ENCODE results near the gene PSMB11. TPM values are rescaled to one million over a fixed set of nuclear protein-coding genes. Genes with fewer than 3 reads are reported as not detected.

The PSMB11 gene
- total RNA-seq, 4 donors from 2014 or later, result not detected

GRCh38 chr14:23066855-23067744 lies 25.1 kb downstream of the PSMB11 start:
- no peak for TF ChIP-seq CTCF (IDR thresholded peaks at IDR 0.05; ENCODE audit: low read depth)

GRCh38 chr14:23067847-23068788 lies 26.1 kb downstream of the PSMB11 start:
- TF ChIP-seq CTCF (IDR thresholded peaks at IDR 0.05; ENCODE audit: low read depth), result no peak

DNA sequence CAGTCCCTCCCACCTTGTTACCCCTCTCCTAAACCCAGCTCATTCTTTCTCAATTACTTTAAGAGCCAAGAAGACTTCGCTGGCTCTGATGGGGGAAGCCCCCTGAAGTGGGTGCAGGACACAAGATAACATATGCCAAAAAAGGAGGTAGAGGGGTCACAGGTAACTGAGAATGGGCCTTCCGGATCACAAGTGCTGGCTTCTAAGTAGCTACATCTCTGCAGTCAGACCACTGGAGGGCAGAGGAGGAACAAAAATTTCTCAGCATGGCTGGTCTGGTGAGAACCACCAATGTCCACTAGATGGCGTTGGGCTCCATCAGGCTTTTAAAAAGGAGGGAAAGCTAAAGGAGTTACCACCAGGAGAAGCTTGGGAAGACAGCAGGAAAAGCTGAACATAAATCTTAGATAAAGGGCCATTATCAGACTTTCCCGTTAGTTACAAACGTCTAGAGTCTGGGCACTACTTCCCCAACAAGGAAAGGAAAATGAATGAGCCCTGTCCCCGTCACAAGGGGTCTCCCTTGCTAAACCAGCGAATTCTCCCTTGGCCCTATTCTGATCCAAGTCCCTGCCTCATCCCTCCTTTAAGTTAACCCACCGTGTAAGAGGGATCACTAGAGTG lies 26.9 kb downstream of the PSMB11 start:
- TF ChIP-seq CTCF (IDR thresholded peaks at IDR 0.05; ENCODE audit: low read depth), result no peak

DNA sequence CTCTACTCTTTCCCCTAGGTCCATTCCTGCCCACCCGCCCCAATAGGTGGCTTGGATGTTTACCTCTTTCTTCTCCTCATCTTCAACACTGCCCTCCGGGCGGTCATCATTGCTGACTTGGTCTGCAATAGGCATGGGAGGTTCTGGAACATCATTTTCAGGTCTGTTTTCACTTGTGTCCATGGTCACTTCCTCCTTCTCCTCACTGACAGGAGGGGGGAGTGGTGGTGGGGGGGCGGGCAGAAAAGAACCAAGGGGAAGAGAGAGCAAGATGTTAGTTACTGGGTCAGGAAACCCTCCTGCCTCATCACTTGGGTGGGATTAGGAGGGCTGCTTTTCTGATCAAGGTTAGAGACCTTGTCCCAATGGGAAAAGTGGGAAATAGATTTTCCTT lies 27.4 kb downstream of the PSMB11 start:
- no peak for TF ChIP-seq CTCF (IDR thresholded peaks at IDR 0.05; ENCODE audit: low read depth)

- no peak for TF ChIP-seq CTCF (IDR thresholded peaks at IDR 0.05; ENCODE audit: low read depth)
These were observed 28.5 kb downstream of the PSMB11 start for GRCh38 chr14:23070262-23071129.

DNA sequence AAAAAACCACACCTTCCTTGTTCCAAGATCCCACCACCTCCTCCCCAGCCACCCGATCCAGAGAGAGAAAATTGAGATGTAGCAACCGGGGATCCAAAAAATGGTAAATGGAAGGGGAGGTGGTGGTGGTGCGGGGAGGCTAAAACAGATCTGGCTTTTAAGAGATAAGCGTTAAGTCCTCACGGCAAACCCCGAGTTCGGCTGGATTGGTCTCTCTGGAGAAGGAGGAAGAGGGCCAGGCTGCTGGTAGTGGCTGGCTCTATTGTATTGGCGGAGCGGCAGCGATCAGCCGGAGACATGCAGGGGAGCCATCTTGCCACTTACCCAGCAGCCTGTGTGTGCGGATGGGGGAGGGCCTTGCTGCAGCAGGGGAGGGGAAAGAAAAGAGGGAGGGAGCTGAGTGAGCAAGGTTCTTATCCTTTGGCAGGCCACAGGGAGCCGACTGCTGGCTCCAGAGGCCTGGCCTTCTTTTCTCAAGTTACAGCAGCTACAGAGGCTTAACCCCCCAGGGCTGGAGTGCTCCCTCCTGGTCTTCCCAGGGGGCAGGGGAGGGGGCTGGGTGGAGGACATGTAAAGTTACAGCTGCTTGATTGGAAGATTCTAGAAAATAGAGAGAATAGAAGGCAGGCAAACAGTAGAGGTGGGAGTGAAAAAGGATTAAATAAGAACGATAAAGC lies 29.4 kb downstream of the PSMB11 start:
- no peak for TF ChIP-seq CTCF (IDR thresholded peaks at IDR 0.05; ENCODE audit: low read depth)
